ENCODE measurements around the gene DAB1.

The DAB1 gene

DNA sequence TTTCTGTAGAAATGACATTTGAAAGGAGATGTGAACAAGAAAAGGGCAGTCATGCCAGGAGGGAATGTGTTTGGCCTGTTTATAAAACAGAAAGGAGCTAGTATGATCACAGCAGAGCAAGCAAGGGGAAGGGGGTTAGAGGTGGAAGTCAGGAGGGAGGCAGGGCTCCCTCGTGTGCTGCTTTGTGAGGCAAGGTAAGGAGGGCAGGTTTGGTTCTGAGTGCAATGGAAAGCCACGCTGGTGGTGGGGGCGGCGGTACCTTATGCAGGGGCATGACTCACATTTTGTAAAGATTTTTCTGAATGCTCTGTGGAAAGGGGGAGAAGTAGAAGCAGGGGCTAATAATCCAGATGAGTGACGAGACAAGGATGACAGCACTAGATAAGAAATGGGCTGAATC, 260.5 kb downstream of the DAB1 start:
- peak; percentile 42 for DNase-seq (ENCODE audit: low spot score)

DNA sequence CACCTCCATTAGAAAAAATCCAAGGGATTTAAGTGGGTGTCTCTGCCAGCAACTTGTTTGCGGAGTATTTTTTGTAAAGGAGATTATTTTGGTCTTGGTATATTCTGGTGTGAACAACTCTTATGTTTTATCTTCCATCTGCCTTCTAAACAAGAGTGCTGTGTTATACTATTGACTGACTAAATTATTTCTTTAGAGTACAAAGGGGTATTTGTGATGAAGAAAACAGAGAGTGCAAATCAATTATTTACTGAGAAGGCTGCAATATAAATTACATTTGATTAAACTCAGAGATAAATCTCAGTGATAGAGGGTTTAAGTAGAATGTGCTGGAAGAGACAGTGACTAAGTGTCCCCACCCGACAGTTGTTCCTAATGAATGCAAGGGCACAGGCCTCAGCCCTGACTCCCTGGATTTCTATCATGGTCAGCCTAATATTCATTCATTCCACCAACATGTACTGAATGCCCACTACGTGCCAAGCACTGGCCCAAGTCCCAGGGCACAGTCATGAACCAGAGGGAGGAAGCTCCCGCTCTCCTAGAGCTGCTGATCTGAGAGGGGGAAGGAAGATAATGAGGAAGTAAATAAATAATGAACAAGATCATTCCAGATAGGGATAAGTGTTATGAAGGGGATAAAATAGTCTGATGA, 261.1 kb downstream of the DAB1 start:
- DNase-seq (ENCODE audit: low spot score), result peak; percentile 52

DNA sequence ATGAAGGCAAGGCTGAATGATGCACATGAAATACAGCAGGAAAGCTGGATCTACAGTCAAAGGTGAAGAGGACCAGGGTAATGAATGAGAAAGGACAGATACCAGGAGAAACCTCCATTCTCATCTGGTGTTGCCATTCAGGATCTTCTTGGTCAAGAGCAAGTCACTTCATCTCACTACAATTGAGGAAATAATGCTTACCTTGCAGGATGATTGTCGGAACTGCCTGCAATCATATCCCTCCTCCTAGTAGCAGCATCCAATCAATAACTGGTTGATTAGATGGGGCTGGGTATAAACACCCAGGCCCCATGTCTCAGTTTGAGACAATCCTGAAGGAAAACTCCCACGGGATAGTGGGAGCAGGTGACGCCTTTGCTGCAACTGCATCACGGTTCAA, 263.3 kb downstream of the DAB1 start:
- DNase-seq (ENCODE audit: low spot score), result no peak

DNA sequence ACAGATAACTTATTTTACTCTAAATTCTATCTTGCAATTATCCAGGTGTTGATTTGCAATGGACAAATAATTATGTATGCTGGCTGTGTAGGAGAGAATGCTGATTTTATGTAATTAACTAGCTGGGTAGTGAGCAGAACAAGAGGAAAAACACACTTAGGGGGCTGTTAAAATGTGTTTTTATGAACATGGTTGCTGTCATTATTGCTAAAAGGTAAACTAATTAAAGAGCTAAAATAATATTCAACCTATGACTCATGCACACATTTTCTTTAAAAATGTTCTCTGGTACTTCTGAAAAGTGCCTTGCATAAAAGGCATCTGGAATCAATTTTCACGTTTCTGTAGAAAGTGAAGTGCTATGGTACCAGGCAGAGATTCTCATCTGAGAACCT, 265.3 kb downstream of the DAB1 start:
- DNase-seq (ENCODE audit: low spot score), result no peak

DNA sequence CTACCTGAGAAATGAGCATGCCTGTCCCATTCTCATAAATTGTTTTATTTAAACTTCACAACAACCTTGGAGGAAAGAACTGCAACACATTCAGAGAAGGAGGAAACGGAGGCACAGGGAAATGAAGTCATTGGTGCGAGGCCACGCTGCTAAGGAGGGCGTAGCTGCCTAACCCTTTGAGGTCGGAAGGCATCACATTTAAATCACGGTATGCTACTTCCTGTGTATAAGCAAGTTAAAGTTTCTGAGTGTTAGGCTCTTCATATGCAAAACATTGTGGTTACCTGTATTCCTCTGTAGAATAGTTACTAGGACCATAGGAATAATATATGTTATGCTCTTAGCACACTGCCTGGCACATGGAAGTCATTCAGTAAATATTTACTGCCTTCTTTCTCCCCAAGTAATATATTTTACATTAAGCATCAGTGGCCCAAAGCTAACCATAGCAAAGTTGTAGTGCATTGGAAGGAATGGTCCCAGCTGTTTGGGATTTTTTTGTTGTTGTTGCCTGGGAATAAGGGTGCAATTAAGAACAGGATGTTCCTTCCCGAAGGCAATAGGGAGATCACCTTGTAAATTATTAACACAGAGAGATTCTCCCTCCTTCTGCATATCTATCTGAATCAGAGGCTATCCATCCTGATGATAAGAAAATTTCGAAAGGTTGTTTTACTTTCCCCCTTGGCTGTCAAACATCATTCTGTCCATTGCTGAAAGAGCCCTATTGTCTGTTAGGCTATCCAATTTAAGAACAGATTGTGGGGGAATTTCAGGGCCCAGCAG, 265.8 kb downstream of the DAB1 start:
- no peak for DNase-seq (ENCODE audit: low spot score)

DNA sequence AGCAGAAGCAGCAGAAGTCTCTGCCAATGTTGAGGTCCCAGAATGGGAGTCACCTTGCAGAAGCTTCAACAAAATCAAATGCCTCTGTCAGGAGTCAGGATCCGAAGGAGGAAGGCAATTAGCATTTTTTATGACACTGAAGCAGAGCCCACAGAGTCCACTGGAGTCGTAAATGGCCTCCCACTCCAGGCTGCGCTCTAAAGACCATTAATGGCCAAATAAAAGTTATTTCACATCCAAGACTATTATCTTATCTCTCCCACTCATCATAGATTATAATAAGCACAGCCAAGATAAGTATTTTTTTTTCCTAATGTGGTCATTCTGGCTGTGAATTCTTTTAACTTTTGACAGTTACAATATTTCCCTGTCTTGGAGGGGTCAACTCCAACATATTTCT, 267.0 kb downstream of the DAB1 start:
- no peak for DNase-seq (ENCODE audit: low spot score)

DNA sequence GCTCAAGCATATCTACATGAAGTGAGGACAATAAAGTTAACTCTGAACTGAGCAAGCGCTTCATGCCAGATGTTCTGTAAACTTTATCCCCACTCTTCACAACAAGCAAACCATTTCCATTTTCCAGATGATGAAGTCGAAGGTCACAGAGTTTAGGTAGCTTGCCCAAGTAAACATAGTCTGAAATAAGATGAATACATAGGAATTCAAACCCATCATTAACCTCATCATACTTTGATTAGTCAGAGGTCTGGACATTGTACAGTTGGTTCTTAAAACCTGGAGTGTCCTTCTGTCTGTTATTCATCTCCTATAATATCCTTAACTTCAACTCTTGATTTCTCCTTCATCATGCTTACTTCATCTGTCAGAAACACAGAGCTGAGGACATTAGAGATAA, 277.8 kb downstream of the DAB1 start:
- no peak for DNase-seq (ENCODE audit: low spot score)

DNA sequence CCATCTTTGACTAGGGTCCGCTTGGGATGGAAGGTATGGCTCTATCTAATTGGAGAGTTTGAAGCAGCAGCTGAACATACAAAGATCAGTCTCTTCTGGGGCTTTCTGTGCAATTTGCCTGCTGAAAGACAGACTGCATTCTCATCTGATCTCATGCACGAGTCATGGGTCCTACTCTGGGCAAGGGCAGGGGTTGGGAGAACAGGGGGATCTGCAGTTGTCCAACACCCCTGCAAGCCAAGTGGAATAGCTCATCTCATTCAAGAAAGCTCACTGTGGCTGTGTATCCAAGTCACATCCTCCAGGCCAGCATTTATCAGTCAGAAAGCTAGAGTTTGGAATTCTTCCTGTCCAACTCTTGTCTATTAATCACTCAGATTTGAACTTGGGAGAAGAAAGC, 280.9 kb downstream of the DAB1 start:
- no peak for DNase-seq (ENCODE audit: low spot score)

DNA sequence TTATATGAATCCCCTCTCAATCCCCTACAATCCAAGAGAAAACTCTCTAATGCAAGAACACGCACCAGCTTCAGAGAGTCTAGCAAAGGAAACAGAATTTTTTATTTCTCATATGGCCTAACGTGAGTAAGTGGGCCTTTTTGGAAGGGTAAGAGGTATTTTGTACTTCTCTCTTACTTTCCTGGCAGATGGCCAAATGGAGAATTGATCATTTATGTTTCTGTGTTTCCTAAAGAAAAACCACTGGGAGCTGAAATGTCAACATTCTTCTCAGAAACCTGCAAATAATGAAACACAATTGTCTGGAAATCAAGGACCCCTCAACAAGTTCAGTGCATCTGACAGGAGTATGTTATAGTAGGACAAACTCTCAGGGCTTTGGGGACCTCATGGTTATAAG, 281.7 kb downstream of the DAB1 start:
- no peak for DNase-seq (ENCODE audit: low spot score)

DNA sequence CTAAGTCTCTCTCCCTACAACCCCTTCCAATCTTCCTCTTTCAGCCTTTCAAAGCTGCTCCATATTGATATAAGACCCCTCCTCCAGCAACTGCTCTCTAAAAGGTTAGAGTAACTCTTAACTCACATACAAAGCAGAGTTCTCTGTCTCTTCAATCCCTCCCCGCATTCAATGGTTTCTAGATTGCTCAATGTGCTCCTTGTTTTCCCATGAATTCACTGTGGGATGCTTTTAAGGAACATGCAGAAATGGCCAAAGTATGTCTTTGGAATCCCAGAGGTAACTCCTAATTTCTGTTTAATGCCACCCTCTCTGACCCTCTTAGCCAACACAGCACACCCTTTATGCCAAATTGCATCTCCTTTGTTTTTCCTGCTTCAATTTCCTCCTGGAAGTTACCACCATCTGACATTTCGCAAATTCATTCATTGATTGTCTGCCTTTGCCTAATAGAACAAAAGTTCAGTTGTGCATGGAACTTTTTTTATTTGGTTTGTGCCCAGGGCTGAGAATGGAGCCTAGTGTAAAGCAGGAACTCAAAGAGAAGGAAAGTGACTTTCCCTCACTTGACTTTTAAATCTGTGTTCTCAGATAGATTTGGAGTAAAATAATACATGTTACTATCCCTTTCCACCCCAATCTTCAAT, 285.3 kb downstream of the DAB1 start:
- DNase-seq (ENCODE audit: low spot score), result no peak

DNA sequence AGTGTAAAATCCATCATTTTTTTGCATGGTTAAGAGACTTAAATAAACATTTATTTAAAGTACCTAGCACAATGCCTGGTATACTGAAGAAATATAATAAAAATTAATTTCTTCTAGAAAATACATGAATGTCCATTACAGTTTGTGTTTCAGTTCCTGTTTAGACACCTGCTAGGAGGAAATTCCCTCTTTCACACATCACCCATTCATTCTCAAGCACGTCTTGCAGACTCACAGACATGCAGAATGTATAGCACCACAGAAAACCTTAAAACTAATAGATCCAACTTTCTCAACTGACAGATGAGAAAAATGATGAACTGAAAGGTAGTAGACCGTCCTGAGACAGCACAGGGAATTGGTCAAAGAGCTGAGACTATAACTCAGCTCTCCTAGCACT, 285.9 kb downstream of the DAB1 start:
- DNase-seq (ENCODE audit: low spot score), result no peak

DNA sequence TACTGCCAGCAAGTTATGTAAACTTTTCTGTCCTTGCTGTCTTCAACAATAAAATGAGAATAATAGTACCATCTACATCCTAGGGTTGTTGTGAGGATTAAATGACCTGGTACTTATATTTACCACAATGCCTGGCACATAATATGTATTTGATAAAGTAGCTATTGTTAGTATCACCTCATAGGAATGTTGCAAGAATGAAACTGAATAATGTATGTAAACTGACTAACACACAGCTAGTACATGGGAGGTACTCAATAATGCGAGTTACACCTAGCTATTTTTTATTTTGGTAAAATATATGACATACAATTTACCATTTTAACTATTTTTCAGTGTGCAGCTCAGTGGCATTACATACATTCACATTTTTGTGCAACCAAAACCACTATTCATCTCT, 289.1 kb downstream of the DAB1 start:
- no peak for DNase-seq (ENCODE audit: low spot score)

DNA sequence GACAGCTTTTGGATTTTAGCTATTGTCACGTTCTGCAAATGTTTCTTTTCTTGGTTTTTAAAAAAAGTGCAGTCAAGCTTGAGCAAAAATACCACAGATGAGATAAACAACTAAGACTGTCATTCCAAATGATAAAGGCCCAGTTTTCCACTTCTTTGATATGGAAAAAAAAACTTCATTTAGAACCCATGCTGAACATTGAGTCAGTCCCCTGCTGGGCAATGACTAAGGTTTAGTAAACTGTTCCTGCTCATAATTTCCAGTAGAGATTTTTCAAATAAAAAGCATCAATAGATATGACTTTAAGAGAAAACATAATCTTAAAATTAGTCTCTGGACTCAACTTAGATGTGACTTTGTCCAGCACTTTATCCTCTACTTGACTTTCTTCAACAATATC, 290.2 kb downstream of the DAB1 start:
- DNase-seq (ENCODE audit: low spot score), result no peak

DNA sequence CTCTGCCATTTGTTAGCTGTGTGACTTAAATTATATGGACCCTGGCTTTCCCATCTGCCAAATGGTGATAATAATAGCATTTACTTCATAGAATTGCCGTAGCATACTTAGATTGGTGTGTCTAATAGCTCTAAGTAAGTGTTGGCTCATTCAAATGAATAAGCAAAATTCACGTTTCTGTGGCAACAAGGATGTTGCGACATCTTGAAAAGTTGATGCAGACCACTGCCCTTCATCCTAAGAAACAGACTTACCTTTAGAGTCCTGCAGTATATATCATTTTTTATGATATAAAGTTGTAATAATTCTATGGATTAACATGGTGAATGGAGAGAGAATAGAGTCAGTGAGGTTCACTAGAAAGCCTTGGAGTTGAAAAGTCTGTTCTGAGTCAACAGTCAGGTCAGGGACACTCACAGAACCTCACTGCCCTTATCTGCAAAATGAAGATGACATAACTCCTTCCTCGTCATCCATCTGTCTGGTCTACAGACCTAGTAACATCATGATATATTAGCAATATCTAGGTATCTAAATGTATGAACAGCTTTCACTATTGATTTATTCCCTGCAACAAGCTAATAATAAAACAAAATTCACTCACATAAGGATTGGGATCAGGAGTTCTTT, 290.8 kb downstream of the DAB1 start:
- no peak for DNase-seq (ENCODE audit: low spot score)

DNA sequence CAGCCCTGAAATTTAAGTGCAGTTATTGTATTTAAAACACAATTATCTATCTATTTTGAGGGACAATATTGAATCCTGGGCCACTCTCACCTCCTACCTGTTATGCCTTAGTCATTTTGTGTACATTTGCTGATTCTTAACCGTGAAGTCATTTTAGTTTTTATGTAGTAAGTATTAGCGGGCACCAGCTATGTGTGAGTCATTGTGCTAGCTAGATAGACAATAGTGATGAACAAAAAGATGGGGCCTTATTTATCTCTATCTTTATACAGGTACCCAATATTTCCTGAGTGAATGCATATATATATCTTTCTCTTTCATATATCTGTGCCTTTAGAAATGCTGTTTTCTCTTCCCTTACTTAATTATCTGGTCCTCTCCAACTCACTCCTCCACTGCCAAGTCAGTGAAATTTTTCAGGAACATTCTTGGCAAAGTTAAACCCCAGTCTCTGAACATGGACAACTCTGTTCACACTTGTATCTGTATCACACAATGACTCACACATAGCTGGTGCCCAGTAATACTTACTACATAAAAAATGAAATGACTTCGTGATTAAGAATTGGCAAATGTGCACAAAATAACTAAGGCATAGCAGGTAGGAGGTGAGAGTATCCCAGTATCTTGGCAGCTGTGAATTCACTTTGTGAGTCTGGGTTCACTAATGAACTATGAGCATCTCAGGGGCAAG, 292.0 kb downstream of the DAB1 start:
- no peak for DNase-seq (ENCODE audit: low spot score)

DNA sequence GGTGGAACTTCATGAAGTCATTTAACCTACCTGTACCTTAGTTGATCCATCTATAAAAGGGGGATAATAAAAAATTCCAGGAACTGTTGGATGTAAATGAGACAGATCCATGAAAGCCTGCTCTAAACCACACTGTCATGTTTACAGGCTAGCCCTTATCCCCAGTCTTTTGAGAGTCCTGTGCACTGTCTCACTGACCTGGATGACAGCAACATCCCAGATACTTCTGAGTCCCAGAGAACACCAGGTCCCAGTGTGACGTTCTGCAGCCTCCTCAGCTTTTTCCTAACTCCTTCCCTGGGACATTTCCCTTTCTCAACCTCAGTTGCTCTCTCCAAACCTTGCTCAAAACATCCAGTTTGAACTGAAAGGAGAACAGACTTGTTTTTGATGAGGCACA, 292.6 kb downstream of the DAB1 start:
- DNase-seq (ENCODE audit: low spot score), result no peak

DNA sequence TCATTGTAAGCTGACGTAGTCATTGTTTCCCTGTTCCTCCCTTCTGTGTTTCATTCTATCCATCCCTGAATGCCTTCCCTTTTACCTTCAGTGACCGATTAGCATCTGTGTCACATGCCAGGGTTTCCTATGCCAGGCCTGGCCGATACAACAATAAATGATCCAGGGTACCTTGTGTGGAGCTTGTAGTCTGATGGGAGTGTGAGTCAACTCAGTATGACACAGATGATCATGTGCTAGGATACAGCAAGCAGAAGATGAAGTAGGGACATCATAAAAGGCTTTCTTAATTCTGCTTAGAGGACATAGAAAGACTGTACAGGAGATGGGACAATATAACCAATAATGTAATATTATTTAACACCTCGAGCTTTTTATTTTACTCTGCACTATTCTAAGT, 294.0 kb downstream of the DAB1 start:
- DNase-seq (ENCODE audit: low spot score), result no peak

DNA sequence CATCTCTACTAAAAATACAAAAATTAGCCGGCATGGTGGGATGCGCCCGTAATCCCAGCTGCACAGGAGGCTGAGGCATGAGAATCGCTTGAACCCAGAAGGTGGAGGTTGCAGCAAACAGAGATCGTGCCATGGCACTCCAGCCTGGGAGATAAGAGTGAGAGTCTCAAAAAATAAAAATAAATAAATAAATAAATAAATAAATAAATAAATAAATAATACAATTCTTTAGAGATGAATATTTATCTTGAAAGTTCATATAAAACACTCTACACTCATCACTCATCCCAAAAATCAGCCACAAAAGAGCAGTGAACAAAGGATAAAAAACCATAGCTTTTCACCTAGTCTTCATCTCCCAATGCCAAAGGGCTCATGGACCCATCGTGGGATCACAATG, 295.9 kb downstream of the DAB1 start:
- no peak for DNase-seq (ENCODE audit: low spot score)

DNA sequence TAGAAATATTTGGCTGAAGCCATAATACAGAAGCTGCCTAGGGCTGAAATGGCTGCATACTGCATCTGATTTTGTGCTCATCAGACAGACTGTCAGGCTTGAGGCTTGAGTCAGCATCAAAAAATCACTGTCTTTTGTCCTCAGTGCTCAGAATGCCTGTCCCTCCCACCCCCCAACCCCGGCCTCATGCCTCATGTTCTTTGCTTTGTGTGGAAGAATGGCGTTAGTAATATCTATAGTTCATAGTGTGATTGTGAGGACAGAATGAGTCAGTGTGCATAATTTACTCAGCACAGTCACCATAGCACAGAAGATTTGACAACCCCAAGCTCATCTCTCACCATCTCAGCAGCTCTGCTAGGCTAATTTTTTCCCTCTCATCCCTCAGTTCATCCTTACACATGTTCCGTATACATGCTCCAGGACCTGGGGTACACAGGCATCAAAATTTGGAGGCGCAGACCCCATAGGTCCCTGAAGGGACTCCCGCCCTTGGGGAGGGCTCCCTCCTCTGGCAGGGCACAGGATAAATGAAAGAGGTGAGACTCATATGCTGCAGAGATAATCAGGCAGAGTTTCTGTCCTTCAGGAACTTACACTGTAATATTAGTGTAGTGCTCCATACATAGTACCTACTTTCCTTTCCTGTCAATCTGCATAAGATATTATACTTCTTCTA, 299.0 kb downstream of the DAB1 start:
- DNase-seq (ENCODE audit: low spot score), result no peak

DNA sequence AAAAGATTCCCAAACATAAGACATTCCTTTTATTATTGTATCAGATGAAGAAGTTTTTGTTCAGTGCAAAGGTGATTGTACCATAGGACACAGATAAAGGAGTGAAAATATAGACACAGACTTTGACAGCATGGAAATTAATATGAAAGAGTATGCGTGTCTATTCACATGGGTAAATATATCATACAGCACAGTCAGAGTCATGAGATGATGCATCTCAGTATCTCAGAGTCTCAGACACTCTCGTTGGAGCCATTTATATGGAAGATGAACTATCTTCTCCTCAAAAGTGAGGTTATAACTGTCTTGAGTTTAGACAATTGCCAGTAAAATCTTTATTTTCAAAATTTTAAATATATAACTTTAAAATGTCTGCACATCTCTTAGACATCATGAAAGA, 299.7 kb downstream of the DAB1 start:
- no peak for DNase-seq (ENCODE audit: low spot score)

DNA sequence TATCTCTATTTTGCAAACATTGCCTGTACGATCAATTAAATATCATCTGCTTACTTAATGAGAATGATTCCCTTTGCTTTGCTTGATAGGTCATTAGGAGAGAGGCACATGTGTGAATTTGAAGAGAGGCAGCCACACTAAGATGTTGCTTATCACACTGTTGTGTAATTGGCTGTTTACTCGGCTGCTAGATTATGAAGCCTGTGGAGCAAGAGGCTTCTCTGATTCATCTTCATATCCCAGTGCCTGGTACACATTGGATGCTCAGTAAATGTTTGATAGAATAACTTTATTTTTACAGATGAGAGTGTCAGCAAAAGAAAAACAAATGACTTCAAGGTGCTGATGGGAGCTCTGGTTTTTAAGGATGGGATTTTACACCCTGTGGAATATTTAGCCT, 301.8 kb downstream of the DAB1 start:
- DNase-seq (ENCODE audit: low spot score), result no peak
